HG03103 (cell line): ENCODE data around the gene TMEM126B.
"Not testable (repeated sequence)": the region's sequence is repeated elsewhere in the genome, so short reads cannot be mapped to it uniquely, and the experiment has no call there.

Source experiments
- ATAC-seq: cut with Tn5 transposase; IDR thresholded peaks from one replicate; pipeline ENCODE4 v1.9.1; 2021; ENCODE audit warnings: low read depth; ENCODE audit not compliant: unreplicated experiment

The TMEM126B gene

DNA sequence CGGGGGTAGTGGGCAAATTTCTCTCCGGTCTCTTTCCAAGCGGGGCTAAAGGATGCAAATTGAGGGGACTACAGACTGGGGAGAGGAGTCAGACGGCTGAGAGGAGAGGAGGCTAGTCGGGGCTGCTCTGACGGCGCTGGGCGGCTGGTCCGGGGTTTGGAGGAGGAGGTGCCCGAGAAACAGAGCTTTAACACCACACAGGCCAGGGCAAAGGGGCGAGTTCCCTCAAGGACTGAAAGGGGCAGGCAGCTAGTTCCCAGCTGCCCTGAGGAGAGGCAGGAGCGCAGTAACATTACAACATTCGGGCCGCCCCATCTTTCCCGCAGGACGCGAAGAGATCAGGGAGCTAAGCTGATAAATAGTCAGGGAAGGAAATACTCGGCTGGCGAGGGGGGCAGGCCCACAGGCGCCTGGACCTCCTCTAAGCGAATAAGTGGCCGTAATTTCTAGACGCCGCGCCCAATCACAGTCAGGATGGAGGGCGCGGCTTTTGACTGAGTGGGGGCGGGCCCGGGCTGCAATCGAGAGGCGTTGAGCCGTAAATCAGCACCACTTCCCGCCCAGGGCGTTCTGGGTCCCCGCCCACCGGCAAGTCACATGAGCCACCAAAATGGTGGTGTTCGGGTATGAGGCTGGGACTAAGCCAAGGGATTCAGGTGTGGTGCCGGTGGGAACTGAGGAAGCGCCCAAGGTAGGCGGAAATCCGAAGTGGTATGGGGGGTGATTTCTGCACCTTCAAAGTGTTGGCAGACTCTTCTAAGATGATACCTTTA lies at the start of gene TMEM126B:
Gene TMEM126B, plus strand, starts transcription at position 596 of the 773 bp plus-strand sequence. Its CDS starts 15 bp downstream, at position 611.
- peak; percentile 98 for ATAC-seq

DNA sequence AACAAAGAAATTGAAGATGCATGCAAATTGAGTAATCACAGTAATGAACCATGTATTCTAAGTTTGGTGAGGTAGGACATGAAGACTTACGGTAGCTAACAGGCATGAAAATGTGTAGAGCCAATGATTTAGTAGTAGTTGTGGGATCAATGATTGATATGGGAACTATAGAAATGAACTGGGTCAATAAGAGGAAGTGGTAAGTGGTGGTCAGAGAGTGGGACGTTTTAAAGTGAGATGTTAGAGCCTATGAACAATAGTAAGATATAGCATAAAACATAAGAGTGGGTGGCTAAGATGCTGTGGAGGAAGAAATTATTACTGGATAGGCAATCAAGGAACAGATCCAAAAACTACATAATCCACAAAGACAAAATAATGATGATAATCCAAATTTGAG lies 46.3 kb upstream of the TMEM126B start:
- ATAC-seq, result no peak

DNA sequence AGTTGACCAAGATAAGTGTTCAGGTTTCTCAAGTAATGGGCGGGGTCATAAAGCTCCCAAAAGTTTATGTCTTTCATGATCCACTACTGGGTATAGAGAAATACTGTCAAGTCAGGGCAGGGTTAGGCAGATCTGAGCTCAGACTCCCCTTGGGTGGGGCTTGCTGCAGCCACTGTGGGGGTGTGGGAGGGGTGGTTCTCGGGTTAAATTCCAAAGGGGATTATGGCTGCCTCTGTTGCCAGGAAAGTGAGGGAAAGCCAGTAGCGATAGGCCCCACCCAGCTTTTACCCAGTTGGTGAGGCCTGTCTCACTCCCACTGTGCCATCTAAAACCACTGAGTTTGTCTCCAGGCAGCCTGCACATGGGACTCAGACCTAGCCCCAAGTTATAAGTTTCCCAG lies 39.0 kb upstream of the TMEM126B start:
- no peak for ATAC-seq

DNA sequence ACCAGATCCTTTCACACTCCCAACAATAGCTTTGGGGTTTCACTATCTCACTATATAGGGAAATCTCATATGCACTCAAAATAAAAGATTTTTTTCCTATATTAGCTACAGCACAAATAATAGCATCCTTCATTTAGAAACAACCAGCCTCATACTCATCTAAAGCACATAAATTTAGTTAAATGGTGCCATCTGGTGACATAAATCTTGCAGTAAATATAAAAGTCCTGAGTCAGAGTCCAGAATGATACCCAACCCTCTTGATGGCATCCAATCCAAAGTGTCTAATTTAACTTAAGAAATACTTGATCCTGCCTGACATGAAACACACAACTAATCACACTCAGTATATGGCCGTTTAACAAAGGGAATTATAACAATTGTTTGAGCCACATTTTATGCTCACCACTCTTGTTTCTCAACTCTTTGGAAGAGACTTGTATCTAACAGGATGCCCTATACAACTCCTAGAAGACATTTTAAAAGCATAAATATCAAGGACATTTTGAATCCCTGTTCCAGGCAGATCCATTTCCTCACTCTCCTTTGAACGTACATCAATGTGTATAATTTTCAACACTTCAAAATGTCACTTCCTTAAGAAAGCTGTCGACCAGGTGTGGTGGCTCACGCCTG lies 37.4 kb upstream of the TMEM126B start:
- no peak for ATAC-seq

DNA sequence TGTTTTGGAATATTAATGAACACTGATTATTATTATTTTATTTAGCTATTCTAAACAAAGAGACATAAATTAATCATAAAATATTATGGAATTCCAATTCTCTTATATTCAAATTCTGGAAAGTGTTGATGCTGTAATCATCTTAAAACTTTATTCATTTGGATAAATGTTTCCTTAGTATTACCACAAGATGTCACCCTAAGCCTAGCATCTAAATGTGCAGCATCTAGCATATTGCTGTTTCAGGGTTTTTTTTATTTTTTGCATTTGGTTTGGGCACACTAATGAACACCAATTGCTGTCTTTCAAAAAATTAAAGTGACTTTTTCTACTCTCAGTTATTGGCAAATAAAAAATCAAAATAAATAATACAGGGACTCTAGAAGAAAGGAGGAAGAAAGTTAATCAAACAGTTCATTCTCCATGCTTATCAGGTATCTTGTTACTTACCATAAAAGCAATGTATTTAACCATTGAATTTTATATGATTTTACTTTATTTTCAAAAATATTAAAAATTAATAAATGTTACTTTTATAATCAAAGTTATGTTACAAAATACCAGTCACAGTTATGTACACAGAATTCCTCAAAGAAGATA lies 33.0 kb upstream of the TMEM126B start:
- no peak for ATAC-seq

DNA sequence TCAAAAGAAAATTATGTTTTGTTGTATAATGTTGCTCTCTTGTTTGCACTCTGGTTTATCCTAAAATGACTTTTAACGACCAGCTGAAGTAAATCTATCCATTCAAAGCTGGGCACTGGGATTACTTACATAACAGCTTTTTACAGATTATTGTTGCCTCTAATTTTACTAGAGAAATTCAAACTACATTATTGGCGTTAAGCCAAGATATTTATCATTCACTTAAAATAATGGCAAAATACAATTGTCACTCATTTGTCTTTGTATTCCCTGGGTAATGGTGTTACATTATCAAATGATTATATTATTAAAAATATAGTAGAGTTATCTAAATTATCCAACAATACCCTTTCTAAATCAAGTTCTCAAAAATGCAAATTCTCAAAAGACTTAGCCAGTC lies 31.5 kb upstream of the TMEM126B start:
- ATAC-seq, result no peak

DNA sequence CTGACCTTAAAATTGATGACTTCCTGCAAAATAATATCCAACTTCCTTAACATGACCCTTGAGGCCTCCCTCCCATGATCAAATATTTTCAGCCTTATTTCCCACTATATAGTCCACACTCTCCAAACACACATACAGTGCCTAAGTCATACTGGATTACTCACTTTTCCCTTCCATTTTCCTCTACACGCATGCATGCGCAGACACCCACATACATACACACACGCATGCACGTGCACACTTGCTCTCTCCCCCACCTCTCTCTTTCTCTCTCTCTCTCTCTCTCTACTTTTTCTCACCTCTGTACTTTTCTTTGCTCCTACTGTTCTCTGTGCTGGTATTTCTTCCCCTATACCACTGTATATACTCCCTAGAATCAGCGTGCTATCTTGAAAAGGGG lies 29.3 kb upstream of the TMEM126B start:
- no peak for ATAC-seq

DNA sequence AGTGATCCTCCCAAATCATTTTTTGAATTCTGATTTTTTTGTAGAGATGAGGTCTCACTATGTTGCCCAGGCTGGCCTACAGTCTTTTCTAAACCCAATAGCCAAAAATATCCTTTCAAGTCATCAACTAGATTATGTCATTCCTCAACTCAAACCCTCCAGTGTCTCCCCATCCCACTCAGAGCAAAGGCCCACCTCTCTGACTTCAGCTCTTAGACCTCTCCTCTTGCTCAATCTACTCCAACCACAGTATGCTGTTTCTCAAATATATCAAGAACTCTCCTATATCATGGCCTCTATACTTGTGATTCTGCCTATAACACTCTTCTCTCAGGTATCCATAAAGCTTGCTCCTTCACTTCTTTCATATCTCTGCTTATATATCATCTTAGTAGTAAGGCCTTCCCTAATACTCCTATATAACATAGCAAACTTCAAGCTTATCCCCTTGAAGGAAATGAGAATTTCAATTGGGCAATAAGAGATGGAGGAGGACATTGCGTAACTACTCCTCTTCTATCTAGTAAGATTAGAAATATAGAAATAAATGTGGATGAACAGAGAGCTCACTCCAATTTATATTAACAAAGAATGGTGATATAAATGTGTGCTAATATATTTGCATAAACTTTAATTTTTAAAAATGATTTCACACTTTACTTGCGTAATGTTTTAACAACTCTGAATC lies 25.7 kb upstream of the TMEM126B start:
- no peak for ATAC-seq

DNA sequence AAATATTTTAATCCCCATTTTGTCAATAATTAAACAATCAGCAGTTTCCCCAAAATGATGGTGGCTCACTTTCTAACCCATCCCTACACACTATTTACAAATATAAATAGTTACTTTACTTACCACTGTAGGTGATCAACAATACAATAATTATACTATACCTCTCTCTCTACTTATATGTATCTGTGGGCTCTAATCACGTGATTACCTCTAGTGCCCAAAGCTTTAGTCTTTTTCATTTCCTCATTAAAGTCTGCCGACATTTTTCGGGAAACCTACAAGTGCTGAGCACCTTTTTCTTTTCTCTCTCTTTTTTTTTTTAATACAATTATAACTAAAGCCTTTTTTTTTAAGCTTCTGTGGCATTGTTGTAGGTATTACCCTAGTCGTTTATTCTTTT lies 25.2 kb upstream of the TMEM126B start:
- no peak for ATAC-seq

DNA sequence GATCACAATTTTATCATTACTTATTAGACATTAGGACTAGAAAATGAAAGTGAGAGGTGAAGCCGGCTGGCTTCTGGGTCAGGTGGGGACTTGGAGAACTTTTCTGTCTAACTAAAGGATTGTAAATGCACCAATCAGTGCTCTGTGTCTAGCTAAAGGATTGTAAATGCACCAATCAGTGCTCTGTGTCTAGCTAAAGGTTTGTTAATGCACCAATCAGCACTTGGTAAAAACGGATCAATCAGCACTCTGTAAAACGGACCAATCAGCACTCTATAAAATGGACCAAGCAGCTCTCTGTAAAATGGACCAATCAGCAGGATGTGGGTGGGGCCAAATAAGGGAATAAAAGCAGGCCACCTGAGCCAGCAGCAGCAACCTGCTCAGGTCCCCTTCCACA lies 22.2 kb upstream of the TMEM126B start:
- not testable (repeated sequence) for ATAC-seq

DNA sequence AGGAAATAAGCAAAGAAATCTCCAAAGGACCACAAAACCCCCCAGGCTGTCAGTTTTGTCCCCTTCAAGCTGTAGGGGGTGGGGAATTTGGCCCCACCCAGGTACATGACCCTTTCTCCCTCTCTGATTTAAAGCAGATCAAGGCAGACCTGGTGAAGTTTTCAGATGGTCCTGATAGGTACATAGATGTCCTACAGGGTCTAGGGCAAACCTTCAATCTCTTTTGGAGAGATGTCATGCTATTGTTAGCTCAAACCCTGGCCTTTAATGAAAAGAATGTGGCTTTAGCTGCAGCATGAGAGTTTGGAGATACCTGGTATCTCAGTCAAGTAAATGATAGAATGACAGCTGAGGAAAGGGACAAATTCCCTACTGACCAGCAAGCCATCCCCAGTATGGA lies 19.8 kb upstream of the TMEM126B start:
- ATAC-seq, result not testable (repeated sequence)

DNA sequence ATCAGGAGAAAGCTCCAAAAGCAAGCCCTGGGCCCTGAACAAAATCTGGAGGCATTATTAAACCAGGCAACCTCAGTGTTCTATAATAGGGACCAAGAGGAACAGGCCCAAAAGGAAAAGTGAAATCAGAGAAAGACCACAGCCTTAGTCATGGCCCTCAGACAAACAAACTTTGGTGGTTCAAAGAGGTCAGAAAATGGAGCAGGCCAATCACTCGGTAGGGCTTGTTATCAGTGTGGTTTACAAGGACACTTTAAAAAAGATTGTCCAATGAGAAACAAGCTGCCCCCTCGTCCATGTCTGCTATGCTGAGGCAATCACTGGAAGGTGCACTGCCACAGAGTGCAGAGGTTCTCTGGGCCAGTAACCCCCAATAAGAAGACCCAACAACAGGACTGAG lies 19.1 kb upstream of the TMEM126B start:
- ATAC-seq, result not testable (repeated sequence)

DNA sequence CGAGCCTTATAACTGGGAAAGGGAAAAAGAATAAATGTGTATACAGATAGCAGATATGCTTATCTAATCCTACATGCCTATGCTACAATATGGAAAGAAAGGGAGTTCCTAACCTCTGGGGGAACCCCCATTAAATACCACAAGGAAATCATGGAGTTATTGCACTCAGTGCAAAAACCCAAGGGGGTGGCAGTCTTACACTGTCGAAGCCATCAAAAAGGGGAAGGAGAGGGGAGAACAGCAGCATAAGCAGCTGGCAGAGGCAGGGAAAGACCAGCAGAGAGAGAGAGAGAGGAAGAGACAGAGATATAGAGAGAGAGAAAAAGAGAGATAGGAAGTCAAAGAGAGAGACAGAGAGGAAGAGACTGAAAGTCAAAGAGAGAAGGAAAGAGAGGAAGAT lies 16.8 kb upstream of the TMEM126B start:
- not testable (repeated sequence) for ATAC-seq

DNA sequence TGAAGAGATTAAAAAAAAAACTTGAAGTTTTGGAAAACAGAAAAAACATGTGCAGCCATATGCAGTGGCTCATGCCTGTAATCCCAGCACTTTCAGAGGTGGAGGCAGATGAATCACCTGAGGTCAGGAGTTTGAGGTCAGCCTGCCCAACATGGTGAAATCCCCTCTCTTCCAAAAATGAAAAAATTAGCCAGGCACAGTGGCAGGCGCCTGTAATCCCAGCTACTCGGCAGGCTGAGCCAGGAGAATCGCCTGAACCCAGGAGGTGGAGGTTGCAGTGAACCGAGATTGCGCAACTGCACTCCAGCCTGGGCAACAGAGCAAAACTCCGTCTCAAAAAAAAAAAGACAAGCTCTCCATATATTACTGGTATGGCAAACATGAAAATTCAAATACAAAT lies 8.9 kb upstream of the TMEM126B start:
- ATAC-seq, result no peak

DNA sequence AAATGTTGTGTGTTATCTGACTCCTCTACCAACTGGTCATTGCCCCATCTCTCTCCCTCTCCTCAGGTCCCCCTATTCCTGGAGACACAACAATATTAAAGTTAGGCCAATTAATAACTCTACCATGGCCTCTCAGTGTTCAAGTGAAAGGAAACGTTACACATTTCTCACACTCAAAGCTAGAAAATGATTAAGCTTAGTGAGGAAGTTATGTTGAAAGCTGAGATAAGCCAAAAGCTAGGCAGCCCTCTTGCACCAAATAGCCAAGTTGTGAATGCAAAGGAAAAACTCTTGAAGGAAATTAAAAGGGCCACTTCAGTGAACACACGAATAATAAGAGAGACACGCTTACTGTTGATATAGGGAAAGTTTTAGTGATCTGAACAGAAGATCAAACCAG lies 8.1 kb upstream of the TMEM126B start:
- no peak for ATAC-seq

DNA sequence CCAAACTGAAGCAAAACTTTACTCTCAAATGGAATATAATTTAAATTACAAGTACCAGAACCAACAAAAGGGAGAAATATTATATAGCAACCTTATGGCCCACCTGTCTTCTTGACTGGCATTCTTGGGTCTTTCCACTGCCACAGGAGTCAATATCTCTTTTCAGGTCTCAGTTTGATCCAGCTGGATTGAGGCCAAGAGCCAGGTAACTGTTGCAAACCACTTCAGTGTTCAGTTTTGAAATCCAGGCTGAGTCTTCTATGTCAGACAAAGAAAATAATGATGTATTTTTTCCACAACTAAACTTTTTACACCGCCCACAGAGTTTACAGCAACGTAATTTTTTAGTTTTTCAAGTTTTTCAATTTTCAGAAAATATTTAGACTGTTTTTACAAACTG lies 1.9 kb upstream of the TMEM126B start:
- ATAC-seq, result no peak

DNA sequence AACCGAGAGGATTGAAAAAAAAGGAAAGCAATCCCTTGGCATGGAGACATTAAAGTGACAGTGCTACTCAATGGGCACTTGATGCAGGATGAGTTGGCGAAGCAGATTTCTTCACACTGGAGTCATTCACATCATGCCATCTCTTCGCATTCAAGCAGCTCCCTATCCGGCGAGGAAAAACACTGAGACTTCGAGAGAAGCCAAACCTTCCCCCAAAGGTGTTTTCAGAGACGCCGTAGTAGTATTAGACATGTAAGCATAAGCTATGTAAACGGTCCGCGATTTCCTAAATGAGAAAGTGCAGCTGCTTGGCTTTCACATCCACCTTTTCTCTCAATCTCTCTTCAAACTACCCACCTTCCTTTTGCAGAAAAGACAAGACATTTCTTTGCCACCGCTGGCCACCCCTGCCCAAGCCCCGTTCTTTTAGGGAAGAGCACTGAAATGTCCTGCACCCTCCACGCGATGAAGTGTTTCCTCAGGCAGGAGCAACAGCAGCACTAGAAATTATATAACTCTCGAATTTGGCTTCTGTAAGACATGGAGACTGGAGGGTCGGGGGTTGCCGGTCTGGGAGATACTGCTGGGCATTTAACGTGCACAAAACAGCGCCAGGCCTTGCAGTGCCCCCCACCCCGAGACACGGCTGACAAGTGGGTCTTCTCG lies 928 bp upstream of the TMEM126B start, which contains the start of gene DLG2:
Gene DLG2, minus strand, starts transcription at position 13 of the 666 bp plus-strand sequence.
- no peak for ATAC-seq

DNA sequence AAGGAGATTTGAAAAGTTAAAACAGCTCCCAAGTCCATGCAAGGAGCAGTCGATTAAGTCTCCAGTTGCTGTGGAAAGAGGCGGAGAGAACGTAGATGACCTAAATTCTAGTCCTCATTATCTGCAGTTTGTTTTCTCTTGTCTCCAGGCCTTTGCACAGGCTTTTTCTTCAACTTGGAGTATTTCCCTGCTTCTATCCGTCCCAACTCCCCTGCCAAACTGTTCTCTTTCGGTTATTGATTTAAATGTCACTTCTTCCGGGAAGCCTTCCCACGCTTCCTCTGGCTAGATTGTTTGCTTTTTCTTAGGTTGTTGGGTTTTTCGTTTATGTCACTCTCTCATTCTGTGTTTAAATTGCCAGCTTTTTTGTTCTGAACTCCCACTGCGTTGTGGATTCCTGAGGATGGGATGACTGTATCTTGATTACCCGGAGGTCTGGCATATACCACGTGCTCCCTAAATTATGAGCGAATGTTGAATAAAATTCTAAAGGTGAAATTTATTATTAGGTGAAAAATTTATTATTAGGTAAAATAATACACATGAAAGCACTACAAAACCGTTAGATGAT lies 463 bp downstream of the TMEM126B start:
- peak; percentile 3 for ATAC-seq

DNA sequence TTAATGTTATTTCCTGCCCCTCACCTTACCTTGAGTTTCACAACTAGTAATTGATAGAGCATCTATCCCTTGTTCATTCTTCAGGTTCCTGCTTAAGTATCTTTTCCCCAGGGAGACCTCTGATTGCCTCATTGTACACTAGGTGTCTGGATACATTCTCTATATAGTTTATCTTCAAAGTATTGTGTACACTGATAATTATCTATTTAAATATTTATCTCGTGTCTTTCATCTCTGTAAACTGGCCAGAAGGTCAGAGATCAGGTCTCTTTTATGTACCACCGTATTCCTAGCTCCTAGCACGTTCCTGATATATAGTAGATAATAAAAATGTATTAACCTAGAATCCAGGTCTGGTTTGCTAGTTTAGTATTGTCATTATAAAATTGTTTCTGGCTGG lies 6.4 kb downstream of the TMEM126B start:
- ATAC-seq, result no peak

DNA sequence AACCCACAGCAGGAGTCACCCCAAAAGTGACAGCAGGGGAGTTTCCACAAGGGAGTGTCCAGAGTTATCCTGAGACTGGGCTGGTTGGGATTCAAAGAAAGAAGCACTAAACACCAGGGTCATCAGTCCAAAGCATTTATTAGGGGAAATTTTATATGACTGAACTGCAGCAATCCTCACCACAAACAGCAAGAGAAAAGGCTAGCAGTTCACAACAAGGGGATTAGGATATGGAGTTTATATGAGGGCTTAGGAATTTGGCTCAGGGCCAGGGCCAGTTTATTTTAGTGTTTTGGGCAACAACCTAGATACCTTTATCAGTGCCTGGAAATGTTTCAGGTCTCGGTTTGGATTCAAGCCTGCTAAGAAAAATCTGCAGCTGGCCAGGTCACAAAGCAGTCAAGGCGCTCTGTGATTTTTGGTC lies 14.8 kb downstream of the TMEM126B start:
- ATAC-seq, result no peak
